Activated CD8-positive, alpha-beta T cell treated with anti-CD3 and anti-CD28 coated beads for 36 hours (primary cell): ENCODE data around the gene NEDD4L. TPM values are rescaled to one million over a fixed set of nuclear protein-coding genes. Genes with fewer than 3 reads are reported as not detected.
A peak's percentile ranks its signal among the peaks of the same experiment; 100 is the strongest.

Source experiments
- ATAC-seq: fragments of 200-7000 bp; cut with Tn5 transposase; one replicate; pipeline ENCODE4 v1.10.0; 2021; ENCODE audit warnings: mild to moderate bottlenecking, moderate library complexity
- CTCF ChIA-PET: fragments of 350-600 bp; sonication (Branson Sonifier 250); formaldehyde crosslinking; loops from one replicate; lab custom pipeline; 2021; ENCODE audit warnings: antibody characterized with exemption; lab: Charles Lee
- POLR2A ChIA-PET: fragments of 350-600 bp; sonication (Branson Sonifier 250); formaldehyde crosslinking; loops from one replicate; lab custom pipeline; 2021; ENCODE audit warnings: antibody characterized with exemption; lab: Charles Lee
- DNase-seq: peaks from one replicate; pipeline ENCODE4 v3.0.0-alpha.2; 2020
- H3K27ac Mint-ChIP-seq: one replicate; pipeline ENCODE4 v1.8.0; 2021; ENCODE audit warnings: mild to moderate bottlenecking, mixed read lengths
- H3K27me3 Mint-ChIP-seq: one replicate; pipeline ENCODE4 v1.8.0; 2021; ENCODE audit warnings: mixed read lengths
- H3K36me3 Mint-ChIP-seq: one replicate; pipeline ENCODE4 v1.8.0; 2021; ENCODE audit warnings: low read depth, mixed read lengths
- H3K4me1 Mint-ChIP-seq: one replicate; pipeline ENCODE4 v1.8.0; 2021; ENCODE audit warnings: low read depth, mixed read lengths
- H3K4me3 Mint-ChIP-seq: one replicate; pipeline ENCODE4 v1.8.0; 2021; ENCODE audit warnings: mild to moderate bottlenecking, moderate library complexity, mixed read lengths
- H3K9me3 Mint-ChIP-seq: one replicate; pipeline ENCODE4 v1.8.0; 2021; ENCODE audit warnings: mixed read lengths
- intact Hi-C: fragments of 100-400 bp; cut with micrococcal nuclease; formaldehyde crosslinking; loops from one replicate; pipeline ENCODE4 v1.10.0; 2022
- total RNA-seq, 2 experiments: library from RNA; stranded (reverse); gene quantifications; one replicate each; pipeline ENCODE4 v1.2.3, GENCODE V29; 2021
- TF ChIP-seq, protein P1 (sequence below): fragments of 200-600 bp; IDR thresholded peaks from one replicate; pipeline ENCODE4 v1.8.0; 2022; ENCODE audit warnings: antibody characterized with exemption, mild to moderate bottlenecking

The NEDD4L gene
- total RNA-seq, 2 experiments from 2014 or later, result 7.5 to 8.5 TPM

DNA sequence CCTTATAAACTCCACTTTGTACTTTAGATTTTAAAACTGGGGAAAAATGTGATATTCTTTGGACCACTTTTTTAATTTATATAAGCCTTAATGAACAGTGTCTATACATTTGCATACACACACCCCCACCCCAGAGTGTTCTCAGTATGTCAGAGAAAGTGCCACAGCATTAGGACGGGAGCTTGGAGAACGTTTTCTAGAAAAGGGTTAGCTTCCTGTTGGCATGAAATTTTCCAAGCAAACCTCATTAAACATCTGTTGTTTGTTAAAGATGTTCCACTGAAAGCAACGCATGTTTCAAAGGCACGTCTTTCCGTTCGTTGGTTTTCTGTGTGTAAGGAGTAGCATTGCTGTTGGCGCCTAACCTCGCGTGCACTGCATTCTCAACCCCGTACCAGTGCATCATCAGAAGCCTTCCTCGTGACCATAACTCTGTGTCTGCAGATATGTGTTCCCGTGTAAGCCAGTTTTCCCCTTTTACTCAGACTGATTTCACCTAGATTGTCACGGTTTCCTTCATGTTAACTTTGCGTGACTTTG, 356.4 kb downstream of the NEDD4L start:
- H3K4me3 Mint-ChIP-seq, result no peak overlapping the region
- TF ChIP-seq, protein P1, sequence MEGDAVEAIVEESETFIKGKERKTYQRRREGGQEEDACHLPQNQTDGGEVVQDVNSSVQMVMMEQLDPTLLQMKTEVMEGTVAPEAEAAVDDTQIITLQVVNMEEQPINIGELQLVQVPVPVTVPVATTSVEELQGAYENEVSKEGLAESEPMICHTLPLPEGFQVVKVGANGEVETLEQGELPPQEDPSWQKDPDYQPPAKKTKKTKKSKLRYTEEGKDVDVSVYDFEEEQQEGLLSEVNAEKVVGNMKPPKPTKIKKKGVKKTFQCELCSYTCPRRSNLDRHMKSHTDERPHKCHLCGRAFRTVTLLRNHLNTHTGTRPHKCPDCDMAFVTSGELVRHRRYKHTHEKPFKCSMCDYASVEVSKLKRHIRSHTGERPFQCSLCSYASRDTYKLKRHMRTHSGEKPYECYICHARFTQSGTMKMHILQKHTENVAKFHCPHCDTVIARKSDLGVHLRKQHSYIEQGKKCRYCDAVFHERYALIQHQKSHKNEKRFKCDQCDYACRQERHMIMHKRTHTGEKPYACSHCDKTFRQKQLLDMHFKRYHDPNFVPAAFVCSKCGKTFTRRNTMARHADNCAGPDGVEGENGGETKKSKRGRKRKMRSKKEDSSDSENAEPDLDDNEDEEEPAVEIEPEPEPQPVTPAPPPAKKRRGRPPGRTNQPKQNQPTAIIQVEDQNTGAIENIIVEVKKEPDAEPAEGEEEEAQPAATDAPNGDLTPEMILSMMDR, result peak; percentile 5
- ChIA-PET CTCF (interaction anchor here (1.0 to 1.5 kb wide), 3 partner anchors 17 to 95 kb away, joined by 3 to 5 read pairs (median 4); no protein-coding TSS in a partner anchor), POLR2A (interaction anchor here (1.2 kb wide), 1 partner anchor 12 kb away, joined by 3 read pairs; no protein-coding TSS in a partner anchor)
- no peak overlapping the region for H3K27ac Mint-ChIP-seq
- intact Hi-C loops, result loop anchor here (2.0 kb wide), 1 partner anchor 96 kb away; no protein-coding TSS in a partner anchor
- H3K27me3 Mint-ChIP-seq, result no peaks in the 10 kb centered on the region
- DNase-seq (no peak), ATAC-seq (no peak)
- H3K9me3 Mint-ChIP-seq, result no peaks in the 10 kb centered on the region
- peaks cover 8% of the 10 kb centered on the region for H3K4me1 Mint-ChIP-seq
- H3K36me3 Mint-ChIP-seq, result no peaks in the 10 kb centered on the region

DNA sequence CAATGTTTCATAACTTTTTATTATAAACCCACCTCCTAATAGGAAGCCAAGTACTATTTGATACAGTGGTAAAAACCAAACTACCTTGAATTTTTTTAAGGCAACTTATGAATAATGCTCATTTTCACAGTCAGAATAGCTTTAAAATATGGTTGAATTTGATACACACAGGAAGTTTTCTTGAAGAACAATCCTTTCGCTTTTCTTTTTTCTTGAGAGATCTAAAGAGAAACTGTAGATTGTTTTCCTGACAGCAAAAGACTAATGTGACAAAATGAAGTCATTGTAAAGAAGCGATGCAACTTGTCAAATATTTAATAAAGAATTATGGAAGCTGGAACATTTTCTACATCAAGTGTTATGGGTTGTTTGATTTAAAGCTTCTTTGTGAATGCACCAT, 357.2 kb downstream of the NEDD4L start:
- TF ChIP-seq, protein P1, result no peak
- H3K4me3 Mint-ChIP-seq, result no peak overlapping the region
- no peaks in the 10 kb centered on the region for H3K9me3 Mint-ChIP-seq
- peaks cover 8% of the 10 kb centered on the region for H3K4me1 Mint-ChIP-seq
- no peaks in the 10 kb centered on the region for H3K27me3 Mint-ChIP-seq
- ChIA-PET CTCF (interaction anchor here (0.6 to 1.5 kb wide), 5 partner anchors 16 to 334 kb away, joined by 3 to 4 read pairs (median 3); no protein-coding TSS in a partner anchor), POLR2A (interaction anchor here (1.2 kb wide), 1 partner anchor 12 kb away, joined by 3 read pairs; no protein-coding TSS in a partner anchor)
- DNase-seq, result no peak
- intact Hi-C loops, result loop anchor here (2.0 kb wide), 1 partner anchor 96 kb away; no protein-coding TSS in a partner anchor
- ATAC-seq, result no peak
- H3K27ac Mint-ChIP-seq, result no peak overlapping the region
- H3K36me3 Mint-ChIP-seq, result no peaks in the 10 kb centered on the region

DNA sequence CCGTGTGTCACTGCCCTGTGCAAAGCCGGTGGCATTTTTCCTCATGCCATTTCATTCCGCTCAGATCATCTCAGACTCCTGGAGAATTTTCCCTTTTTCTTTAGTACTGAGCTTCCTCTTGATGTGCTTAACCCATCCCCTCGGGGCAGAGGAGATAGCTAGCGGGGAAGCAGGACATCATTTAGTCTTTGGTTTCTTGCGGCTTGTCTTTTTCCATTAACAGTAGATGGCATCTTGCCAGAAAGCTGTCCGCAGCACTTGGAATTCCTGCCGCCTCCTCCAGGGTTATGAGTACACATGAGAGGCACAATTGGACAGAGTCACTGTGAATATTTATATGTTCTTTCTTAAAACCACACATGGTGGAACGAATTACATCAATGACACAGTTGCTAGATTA, 358.2 kb downstream of the NEDD4L start:
- DNase-seq (no peak), ATAC-seq (no peak)
- Mint-ChIP-seq H3K36me3 (no peaks in the 10 kb centered on the region), H3K27ac (no peak overlapping the region), H3K9me3 (no peaks in the 10 kb centered on the region), H3K27me3 (no peaks in the 10 kb centered on the region), H3K4me1 (peaks cover 8% of the 10 kb centered on the region), H3K4me3 (no peak overlapping the region)
- ChIA-PET CTCF (interaction anchor here (1.0 to 1.3 kb wide), 4 partner anchors 9 to 366 kb away, joined by 3 read pairs; no protein-coding TSS in a partner anchor), POLR2A (no interaction called here)
- intact Hi-C loops, result no loop called here
- TF ChIP-seq, protein P1, result no peak

DNA sequence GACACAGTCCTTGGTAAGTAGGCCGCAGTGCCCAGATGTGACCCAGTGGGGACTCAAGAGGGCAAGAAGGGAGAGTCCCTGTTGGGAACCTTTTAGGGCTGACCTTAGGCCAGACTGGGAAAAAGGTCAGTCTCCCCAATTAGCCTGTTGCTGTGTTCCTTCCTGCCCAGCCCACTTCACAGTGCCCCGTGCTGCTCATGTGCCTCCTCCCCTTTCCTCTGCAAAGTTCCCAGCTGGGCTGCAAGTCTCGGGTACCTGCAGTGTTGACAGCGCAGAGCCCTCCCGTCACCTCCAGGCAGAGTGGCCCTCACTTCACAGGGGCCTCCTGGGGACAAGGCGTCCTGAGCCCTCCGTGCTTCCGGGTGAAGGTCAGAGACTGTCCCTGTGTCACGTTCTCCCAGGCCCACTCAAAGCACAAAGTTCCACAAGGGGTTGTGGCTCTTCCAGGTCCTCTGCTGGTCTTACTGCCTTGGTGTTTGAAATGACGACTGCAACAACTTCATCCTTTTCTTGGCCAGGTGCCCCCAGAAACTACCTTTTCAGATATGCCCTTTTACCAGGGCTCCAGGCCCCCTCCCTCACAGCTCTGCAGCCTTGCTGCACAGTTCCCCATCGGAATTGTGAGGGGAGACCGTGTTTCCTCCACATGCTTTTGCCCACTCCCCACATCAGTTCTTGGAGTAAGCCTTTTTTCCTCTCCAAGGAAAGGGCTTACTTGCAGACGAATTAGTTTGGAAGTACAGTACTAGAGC, 359.1 kb downstream of the NEDD4L start:
- DNase-seq (no peak), ATAC-seq (no peak)
- Mint-ChIP-seq H3K27ac (no peak overlapping the region), H3K9me3 (no peaks in the 10 kb centered on the region), H3K4me3 (no peak overlapping the region), H3K4me1 (peaks cover 8% of the 10 kb centered on the region), H3K27me3 (no peaks in the 10 kb centered on the region), H3K36me3 (no peaks in the 10 kb centered on the region)
- TF ChIP-seq, protein P1, result no peak
- POLR2A ChIA-PET, result no interaction called here
- CTCF ChIA-PET, result interaction anchor here (1.0 to 1.3 kb wide), 2 partner anchors 10 to 361 kb away, joined by 3 read pairs; no protein-coding TSS in a partner anchor
- intact Hi-C loops, result no loop called here
